Measurements from ENCODE around the gene EIF3J.
"Not testable (repeated sequence)": the region's sequence is repeated elsewhere in the genome, so short reads cannot be mapped to it uniquely, and the experiment has no call there.

GRCh38 chr15:44549152-44549551 is 12.2 kb downstream of the EIF3J start:
- not testable (repeated sequence) for TF ChIP-seq CTCF, POLR2A (IDR thresholded peaks at IDR 0.05)
